ENCODE data around the gene LILRA5.
"Not testable (repeated sequence)": the region's sequence is repeated elsewhere in the genome, so short reads cannot be mapped to it uniquely, and the experiment has no call there.

The LILRA5 gene

DNA sequence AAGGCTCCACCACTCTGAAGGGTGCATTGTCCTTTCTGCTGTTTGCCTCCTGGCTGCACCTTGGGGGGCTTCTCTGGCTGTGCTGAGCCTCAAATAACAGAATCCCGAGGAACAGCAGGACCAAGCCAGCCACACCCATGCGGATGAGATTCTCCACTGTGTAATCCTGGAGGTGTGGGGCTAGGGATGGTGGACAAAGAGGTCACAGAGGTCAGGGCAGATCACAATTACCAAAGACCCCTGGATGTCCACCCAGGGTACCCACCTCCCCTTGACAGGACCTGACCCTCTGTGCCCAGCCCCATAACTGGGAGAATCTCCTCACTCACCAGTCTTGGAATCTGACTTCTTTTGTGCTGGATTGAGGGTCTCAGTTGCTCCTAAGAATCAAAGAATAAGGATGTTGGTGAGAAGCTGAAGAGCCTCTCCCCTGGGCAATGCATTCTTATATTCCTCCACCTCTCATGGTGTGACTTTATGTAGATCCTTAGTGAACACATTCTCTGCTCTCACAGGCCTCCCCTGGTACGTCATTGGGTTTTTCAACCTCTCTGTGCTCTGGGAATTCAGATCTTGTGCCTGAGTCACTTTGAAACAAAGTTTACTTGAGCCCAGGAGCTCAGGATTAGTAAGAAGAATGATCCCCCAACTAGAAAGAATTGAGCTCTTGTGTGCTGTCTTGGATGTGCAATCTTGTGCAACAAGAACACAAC lies 20.8 kb upstream of the LILRA5 start:
- DNase-seq (ENCODE audit: low spot score), result no peak

DNA sequence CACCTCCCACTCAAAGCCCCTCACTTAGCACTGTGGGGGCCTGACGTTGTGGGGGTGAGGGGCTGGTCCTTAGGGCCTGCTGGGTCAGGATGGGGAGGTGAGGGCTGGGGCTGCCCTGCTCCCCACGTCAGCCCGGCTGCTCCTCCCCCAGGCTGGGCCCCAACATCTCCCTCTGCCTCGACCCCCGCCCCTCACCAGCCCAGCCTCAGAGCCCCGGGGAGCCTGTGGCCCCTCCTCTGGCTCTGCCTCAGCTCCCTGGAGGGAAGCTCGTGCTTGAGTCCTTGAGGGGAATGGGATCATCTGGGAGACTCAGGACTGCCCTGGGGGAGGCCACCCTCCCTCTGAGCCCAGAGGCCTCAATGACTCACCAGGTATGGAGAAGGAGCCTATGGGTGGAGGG lies 19.2 kb upstream of the LILRA5 start:
- DNase-seq (ENCODE audit: low spot score), result no peak

DNA sequence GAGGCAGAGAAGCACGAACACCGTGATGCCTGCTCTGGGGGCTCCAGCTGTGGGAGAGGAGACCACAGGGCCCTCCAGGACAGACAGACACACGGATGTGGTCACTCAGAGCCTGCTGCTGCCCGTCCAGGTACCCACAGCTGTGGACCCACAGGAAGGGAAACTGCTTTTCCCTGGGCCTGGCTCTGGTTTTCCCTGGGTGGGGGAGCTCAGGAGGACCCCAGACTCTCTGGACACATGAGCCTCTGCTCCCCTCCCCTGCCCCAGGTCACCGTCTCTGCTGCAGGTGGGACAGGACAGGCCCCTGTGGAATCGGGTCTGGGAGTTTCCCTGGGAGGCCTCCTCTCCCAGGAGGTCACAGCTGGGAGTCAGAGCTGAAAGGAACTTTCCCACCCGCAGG lies 18.7 kb upstream of the LILRA5 start:
- no peak for DNase-seq (ENCODE audit: low spot score)

DNA sequence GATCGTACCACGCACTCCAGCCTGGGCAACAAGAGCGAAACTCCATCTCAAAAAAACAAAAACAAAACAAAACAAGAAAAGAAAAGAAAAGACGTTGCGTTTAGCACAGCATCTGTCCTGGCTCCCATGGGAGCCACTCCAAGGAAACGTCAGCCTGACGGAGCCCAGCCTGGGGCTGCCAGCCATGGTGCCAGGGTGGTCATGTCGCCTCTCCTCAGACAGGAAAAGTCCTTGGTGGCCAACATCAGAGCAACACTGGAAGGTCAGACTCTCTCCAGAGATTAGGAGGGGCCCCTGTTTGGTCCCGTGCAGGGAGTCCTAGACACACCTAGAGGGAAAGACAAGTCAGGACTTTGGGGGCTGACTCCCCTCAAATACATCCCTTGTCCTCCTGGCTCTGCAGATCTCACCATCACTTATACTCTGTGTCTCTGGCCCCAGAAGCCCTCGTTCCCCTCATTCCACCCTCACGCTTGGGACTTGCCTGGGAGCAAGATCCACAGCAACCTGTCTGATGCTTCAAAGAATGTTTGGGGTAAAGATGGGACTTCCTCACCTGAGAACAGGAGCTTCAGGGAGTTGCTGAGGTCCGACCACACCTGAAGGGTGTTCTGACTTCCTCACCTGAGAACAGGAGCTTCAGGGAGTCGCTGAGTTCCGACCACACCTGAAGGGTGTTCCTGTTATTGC lies 16.7 kb upstream of the LILRA5 start:
- no peak for DNase-seq (ENCODE audit: low spot score)

DNA sequence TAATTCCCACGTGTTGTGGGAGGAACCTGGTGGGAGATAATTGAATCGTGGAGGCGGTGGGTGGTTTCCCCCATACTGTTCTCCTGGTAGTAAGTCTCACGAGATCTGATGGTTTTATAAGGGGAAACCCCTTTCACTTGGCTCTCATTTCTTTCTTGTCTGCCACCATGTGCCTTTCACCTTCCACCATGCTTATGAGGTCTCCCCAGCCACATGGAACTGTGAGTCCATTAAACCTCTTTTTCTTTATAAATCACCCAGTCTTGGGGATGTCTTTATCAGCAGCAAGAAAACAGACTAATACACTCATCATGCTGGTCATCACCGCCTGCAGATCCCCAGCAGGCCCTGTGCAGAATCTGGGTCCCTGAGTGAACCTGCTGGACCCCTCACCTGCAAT lies 15.8 kb upstream of the LILRA5 start:
- not testable (repeated sequence) for DNase-seq (ENCODE audit: low spot score)

DNA sequence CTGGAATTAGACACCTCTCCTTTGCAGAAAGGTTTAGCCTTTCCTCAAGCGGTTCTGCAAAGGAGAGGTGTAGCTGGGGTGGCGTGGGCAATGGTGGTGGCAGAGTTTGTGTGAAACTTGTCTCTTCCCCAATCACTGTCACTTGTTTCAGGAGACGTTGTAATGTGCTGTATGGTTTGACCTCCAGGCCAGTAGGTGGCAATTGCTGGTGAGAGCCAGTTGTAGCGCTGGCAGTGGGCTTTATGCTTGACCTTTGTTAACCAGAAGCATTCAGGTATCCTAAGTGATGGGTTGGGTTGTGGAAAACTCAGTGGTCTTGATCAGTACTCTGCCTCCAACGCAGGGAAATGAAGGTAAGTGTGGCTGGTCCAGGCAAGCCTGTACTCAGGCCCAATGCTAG lies 12.7 kb upstream of the LILRA5 start:
- DNase-seq (ENCODE audit: low spot score), result no peak

DNA sequence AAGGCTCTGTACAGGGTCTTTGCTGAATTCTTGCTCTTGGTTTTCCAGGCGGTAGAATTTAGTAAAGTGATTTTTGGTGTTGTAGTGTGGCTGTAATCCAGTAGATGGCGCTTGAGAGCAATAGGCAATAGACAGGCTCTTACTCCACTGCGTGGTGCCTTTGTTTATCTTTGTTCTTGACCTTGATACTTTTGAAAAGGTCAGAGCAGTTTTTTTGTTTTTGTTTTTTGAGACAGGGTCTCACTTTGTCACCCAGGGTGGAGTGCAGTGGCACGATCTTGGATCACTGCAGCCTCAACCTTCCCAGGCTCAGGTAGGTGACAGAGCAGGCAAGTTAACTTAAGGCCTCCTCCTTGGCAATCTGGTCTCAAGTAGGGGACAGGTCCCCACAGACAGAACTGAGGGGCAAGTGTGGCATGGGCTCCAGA lies 12.2 kb upstream of the LILRA5 start:
- DNase-seq (ENCODE audit: low spot score), result peak; percentile 63

DNA sequence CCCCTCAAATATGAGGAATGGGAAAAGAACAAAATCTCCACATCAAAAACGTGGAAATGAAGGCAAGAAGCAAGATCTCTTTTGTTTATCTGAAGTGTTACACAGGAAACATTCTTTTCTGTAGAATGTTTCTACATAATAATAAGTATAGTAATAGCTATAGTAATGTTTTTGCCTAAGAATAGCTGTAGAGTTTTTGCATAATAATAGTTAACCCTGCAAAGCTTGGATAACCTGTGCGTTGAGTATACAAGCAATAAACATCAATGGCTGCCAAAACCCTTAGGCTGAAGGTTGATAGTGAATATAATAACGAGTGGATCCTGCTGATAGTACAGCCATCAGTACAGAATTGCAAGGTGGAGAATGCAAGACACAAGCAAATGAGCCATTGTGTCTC lies 11.1 kb upstream of the LILRA5 start:
- no peak for DNase-seq (ENCODE audit: low spot score)

DNA sequence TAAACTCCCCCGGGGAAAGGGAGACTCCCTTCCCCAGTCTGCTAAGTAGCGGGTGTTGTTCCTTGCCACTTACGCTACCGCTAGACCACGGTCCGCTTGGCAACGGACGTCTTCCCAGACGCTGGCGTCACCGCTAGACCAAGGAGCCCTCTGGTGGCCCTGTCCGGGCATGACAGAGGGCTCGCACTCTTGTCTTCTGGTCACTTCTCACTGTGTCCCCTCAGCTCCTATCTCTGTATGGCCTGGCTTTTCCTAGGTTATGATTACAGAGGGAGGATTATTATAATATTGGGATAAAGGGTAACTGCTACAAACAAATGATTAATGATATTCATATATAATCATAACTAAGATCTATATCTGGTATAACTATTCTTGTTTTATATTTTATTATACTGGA lies 10.0 kb upstream of the LILRA5 start:
- DNase-seq (ENCODE audit: low spot score), result not testable (repeated sequence)

DNA sequence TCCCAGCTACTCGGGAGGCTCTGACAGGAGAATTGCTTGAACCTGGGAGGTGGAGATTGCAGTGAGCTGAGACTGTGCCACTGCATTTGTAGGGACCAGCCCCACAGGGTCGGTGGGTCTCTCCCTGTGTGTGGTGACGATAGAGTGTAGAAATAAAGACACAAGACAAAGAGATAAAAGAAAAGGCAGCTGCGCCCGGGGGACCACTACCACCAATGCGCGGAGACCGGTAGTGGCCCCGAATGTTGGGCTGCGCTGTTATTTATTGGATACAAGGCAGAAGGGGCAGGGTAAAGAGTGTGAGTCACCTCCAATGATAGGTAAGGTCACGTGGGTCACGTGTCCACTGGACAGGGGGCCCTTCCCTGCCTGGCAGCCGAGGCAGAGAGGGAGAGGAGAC lies 9.3 kb upstream of the LILRA5 start:
- not testable (repeated sequence) for DNase-seq (ENCODE audit: low spot score)

DNA sequence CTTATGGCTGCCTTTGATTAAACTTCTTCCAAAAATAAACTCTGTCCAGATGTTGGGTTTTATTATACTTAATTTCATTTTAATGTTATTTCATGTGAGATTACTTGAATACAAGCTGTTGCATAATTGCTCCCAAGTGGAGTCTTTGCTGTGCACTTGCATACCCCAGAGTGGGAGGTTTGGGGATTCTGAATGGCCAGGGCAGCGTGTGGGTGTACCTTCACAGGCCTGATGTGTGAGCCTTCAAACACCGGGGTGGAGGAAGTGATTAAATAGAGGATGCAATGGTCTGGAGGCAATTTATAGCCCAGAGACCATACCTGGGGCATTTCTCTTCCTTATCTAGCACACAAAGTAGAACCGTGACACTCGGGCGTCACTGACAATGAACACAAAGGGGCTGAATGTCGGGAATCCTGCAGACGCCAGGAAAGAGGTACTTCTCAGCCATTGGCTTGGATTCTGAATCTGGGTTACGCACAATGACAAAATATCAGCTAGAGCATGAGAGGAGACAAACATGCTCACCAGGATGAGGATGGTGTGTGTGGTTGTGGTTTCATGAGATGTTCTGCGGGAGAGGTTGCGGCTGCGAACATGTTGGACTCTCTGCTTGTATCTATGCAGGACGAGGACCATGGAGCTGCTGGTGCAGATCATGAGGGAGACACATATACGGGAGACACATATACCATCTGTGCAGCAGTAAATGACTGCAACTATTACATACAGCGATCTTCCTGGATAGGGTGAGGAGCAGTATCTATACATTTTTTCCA lies 7.1 kb upstream of the LILRA5 start:
- no peak for DNase-seq (ENCODE audit: low spot score)

DNA sequence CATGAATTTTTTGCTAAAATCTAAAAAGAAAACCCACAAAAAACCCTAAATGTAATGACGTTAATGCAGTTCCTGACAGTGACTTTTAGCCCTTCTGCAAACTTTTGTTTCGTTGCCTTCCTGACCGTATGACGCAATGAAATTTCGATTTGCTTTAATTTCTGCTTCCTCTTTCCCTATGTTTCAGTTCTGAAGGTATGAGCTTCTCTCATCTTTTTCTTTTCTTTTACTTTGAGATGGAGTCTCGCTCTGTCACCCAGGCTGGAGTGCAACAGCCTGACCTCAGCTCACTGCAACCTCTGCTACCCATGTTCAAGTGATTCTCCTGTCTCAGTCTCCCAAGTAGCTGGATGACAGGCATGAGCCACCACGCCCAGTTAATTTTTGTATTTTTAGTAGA lies 6.1 kb upstream of the LILRA5 start:
- DNase-seq (ENCODE audit: low spot score), result no peak

DNA sequence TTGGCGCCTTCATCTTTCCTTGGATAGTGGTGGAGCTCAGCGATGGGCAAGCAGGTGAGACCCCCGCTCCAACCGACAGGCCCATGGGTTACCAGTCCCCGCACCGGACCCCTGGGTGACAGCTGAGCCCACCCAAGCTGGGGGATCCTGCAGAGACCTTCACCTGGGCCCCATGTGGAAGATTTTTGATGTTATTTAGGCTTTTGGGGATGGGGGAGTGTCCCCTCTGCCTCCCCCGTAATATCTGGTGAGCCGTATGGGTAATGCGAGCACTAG lies 4.9 kb upstream of the LILRA5 start:
- DNase-seq (ENCODE audit: low spot score), result no peak

DNA sequence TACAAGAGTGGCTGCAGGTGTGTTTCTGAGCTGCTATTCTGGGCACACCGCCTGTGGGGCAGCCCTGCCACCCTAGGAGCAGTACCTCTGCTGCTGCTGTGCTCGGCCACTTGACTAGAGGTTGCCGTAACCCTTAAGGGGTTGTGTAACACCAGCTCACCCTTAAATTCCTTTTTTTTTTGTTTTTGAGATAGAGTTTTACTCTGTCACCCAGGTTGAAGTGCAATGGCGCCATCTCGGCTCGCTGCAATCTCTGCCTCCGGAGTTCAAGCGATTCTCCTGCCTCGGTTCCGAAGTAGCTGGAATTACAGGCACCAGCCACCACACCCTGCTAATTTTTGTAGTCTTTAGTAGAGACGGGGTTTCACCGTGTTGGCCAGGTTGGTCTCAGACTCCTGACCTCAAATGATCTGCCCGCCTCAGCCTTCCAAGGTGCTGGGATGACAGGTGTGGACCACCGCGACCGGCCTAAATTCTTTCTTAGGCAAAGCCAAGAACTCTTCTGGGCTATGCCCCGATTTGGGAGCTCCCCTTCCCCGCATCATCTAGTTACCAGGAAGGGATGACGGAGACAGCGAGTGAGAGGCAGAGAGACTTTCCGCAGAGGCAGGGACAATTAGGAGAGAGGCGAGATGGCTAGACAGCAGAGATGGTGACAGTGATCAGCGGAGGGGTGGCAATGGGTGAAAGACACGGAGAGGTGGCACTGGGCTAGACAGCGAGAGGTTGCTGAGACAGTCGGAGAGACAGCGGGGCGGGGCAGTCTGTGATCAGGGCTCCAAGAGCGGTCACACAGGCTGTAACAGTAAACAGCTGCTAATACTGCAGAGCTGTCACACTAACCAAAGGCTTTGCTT lies 4.4 kb upstream of the LILRA5 start:
- no peak for DNase-seq (ENCODE audit: low spot score)

DNA sequence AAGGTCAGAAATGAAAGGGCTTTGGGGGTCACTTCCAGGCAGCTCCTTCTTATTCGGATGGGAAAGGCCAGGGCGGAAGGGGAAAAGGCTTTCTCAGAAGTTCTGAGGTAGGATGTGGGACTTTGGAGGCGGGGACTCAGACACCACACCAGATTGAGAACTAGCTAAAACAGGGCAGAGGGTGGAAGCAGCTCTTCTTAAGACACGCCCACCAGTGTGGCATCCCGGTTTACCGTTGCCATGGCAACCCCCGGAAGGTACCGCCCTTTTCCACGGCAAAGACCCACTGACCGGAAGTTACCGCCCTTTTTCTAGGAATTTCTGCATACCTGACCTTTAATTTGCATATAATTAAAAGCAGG lies 3.8 kb upstream of the LILRA5 start:
- no peak for DNase-seq (ENCODE audit: low spot score)

DNA sequence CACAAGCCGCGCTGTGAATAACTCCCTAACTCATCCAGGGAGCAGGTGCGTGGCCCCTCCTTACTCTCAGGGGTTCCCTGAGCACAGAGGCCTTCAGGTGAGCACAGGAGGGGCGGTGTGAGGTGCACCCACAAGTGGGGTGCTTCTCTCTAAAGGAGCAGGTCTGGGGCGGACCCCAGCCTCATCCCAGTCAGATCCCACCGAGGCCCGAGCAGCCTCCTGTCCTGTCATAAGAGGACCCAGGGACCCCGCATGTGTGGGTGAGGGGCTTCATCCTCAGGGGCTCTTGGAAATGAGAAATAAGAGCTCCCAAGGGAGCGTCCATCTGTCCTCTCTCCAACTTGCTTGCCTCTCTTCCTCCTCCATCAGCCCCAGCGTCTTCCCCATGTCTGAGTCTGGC lies 3.0 kb upstream of the LILRA5 start:
- no peak for DNase-seq (ENCODE audit: low spot score)

DNA sequence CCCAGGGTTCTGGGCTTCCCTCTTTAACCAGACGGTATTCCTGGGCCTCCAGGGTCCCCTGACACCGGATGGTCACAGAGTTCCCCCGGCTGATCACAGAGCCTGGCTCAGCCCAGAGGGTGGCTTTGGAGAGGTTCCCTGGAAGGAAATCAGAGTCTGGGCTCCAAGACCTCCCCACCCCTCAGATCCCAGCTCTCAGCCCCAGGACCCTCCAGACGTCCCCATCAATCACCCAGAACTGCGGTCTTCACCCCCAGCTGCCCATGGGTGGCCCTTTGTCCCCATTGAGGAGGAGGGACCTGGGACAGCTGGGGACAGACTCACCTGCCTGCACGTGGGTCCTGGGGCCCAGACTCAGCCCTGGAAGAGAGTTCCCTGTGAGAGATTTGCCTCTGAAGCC lies 955 bp downstream of the LILRA5 start:
- DNase-seq (ENCODE audit: low spot score), result no peak

DNA sequence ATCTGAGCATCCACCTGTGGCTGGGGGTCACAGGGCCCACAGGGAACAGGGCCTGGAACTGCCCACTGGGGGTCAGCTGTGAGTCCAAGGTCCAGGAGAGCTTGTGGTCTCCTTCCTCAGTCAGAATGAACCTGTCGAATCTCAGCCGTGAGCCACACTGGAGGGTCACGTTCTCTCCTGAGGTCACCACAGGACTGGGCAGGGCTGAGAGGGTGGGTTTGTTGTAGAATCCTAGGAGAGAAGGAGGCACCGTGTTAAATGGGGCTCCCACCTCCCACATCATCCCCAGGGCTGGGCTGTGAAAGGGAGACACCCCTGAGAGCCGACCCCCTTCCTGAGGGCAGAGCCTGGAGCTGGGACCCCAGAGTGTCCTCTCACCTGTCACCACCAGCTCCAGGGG lies 1.5 kb downstream of the LILRA5 start:
- DNase-seq (ENCODE audit: low spot score), result no peak

DNA sequence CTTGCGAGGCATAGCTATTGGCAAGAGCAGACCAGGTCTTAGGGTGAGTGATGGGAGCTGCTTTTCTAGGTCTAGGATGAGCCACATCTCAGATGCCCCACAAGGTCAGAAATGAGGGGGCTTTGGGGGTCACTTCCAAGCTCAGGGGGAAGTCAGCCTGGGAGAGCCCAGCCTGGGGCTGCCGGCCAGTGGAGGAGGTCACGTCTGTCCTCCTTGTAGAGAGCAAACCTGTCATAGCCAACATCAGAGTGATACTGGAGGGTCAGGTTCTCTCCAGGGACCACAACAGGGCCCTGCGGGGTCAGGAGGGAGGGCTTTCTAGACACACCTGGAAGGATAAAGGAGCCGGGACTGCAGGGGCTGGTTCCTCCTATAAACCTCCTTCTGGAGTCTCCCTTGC lies 2.4 kb downstream of the LILRA5 start:
- no peak for DNase-seq (ENCODE audit: low spot score)

DNA sequence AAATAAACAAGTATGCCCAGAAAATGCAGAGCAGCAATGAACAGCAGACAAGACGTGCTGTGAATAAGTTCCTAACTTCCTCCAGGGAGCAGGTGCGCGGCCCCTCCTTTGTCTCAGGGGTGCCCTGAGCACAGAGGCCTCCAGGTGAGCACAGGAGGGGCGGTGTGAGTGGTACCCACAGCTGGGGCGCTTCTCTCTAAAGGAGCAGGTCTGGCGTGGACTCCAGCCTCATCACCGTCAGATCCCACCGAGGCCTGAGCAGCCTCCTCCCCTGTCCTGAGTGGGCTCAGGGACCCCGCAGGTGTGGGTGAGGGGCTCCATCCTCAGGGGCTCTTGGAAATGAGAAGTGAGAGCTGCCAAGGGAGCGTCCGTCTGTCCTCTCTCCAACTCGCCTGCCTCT lies 3.2 kb downstream of the LILRA5 start:
- DNase-seq (ENCODE audit: low spot score), result no peak

DNA sequence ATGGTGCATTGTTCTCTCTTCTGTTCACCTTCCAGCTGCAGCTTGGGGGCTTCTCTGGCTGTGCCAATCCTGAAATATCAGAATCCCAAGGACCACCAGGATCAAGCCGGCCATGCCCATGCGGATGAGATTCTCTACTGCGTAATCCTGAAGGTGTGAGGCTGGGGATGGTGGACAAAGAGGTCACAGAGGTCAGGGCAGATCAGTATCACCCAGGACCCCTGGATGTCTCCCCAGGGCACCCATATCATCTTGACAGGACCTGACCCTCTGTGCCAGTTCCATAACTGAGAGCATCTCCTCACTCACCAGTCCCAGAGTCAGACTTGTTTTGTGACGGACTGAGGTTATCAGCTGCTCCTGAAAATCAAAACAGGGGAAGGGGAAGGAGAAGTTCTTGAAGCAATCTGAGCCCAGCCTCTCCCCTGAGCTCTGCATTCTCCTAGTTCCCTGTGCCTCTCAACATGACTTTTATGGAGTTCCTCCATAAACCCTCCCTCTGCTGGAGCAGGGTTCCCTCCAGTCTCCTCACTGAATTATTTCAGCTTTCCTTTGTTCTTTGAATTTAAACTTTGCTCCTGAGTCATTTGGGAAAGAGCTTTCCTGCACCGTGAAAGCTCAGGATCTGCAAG lies 5.5 kb downstream of the LILRA5 start:
- DNase-seq (ENCODE audit: low spot score), result no peak

DNA sequence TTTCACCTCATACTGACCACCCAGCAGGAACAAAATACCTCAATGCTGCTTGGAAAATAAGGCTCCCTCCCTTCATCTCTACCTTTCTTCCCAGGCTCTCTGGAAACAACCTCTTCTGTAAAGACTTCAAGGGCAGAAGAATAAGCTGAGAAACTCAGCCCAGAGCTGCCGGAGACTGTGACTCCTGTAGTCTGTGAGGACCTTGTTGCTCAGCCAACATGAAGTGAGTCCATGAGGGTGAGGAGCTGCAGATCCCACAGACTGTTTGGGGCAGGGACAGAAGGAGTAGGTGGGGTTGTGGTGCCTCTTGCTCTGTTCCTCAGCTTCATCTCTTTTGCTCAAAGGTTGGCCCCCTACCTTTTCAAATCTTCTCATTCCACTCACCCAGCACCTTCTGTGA lies 7.8 kb downstream of the LILRA5 start:
- DNase-seq (ENCODE audit: low spot score), result no peak

Measured in D341Med (cell line).